Hepatocyte (in vitro differentiated cells): ENCODE measurements around the gene ZBTB20. TPM values are rescaled to one million over a fixed set of nuclear protein-coding genes. Genes with fewer than 3 reads are reported as not detected.

Source experiments
- DNase-seq: peaks from one replicate; pipeline ENCODE4 v3.0.0-alpha.2; 2016; ENCODE audit warnings: low spot score
- H2AFZ ChIP-seq: fragments of 200-600 bp; sonication (generic); 2 replicates; pipeline ENCODE4 v1.6.0; 2016; ENCODE audit warnings: antibody characterized with exemption, mild to moderate bottlenecking
- H3K27ac ChIP-seq: fragments of 200-600 bp; sonication (generic); 2 replicates; pipeline ENCODE4 v1.5.1; 2016; ENCODE audit warnings: mild to moderate bottlenecking
- H3K27me3 ChIP-seq: fragments of 200-600 bp; sonication (generic); 2 replicates; pipeline ENCODE4 v1.6.1; 2016
- H3K36me3 ChIP-seq: fragments of 200-600 bp; sonication (generic); replicated peaks from 2 replicates; pipeline ENCODE4 v1.5.1; 2016; ENCODE audit warnings: low read depth; ENCODE audit not compliant: insufficient read depth
- H3K4me1 ChIP-seq: fragments of 200-600 bp; sonication (generic); 2 replicates; pipeline ENCODE4 v1.5.1; 2016; ENCODE audit warnings: mild to moderate bottlenecking, moderate library complexity; ENCODE audit not compliant: insufficient read depth
- H3K4me2 ChIP-seq: fragments of 200-600 bp; sonication (generic); 2 replicates; pipeline ENCODE4 v1.6.0; 2016
- H3K4me3 ChIP-seq: fragments of 200-600 bp; sonication (generic); 2 replicates; pipeline ENCODE4 v1.5.1; 2016; ENCODE audit warnings: mild to moderate bottlenecking
- H3K79me2 ChIP-seq: fragments of 200-600 bp; sonication (generic); 2 replicates; pipeline ENCODE4 v1.6.0; 2017; ENCODE audit warnings: mild to moderate bottlenecking
- H3K9me2 ChIP-seq: fragments of 200-600 bp; sonication (generic); replicated peaks from 2 replicates; pipeline ENCODE4 v1.6.0; 2017; ENCODE audit warnings: mild to moderate bottlenecking; ENCODE audit not compliant: insufficient read depth
- H3K9me3 ChIP-seq: fragments of 200-600 bp; sonication (generic); 2 replicates; pipeline ENCODE4 v1.5.1; 2016; ENCODE audit warnings: low read depth, mild to moderate bottlenecking
- H4K20me1 ChIP-seq: fragments of 200-600 bp; sonication (generic); 2 replicates; pipeline ENCODE4 v1.6.0; 2016; ENCODE audit warnings: mild to moderate bottlenecking; ENCODE audit not compliant: insufficient read depth, poor library complexity, severe bottlenecking
- CTCF ChIP-seq: fragments of 200-600 bp; sonication (generic); IDR thresholded peaks from 2 replicates; pipeline ENCODE4 v1.5.1; 2016; ENCODE audit warnings: antibody characterized with exemption, mild to moderate bottlenecking; ENCODE audit not compliant: poor library complexity
- EZH2 ChIP-seq: fragments of 200-600 bp; sonication (generic); IDR thresholded peaks from 2 replicates; pipeline ENCODE4 v1.6.1; 2016; ENCODE audit warnings: antibody characterized with exemption, mild to moderate bottlenecking, borderline replicate concordance
- EZH2phosphoT487 ChIP-seq: fragments of 200-600 bp; sonication (generic); IDR thresholded peaks from one replicate; pipeline ENCODE4 v1.6.1; 2018; ENCODE audit warnings: antibody characterized with exemption, mild to moderate bottlenecking, low read depth, moderate library complexity; ENCODE audit not compliant: unreplicated experiment, severe bottlenecking
- WGBS: methylation state at CpG from one replicate; pipeline ENCODE4 v1.1.6; 2016; ENCODE audit warnings: low lambda C conversion rate; ENCODE audit errors: missing lambda C conversion rate; 5-methylcytosine and 5-hydroxymethylcytosine counted together
- polyA plus RNA-seq: library from polyadenylated mRNA; unstranded; fragments of >200 nt; fragmentation: Nextera tagmentation; extraction: Ambion mirVana; gene quantifications from 2 replicates; pipeline ENCODE4 v1.2.1, GENCODE V29; 2016
- total RNA-seq: library from RNA; depleted of rRNA; stranded (reverse); fragments of >200 nt; gene quantifications from 2 replicates; pipeline ENCODE4 v1.2.3, GENCODE V29; 2014

Gene ZBTB20
- total and polyA plus RNA-seq, 2 experiments from 2014 or later: 25.8 to 28.0 TPM

- Histone ChIP-seq H3K4me2 (no peak overlapping the region), H2AFZ (no peak overlapping the region), H3K9me2 (no peaks in the 10 kb centered on the region), H3K27ac (no peak overlapping the region), H4K20me1 (no peaks in the 10 kb centered on the region), H3K4me3 (no peak overlapping the region), H3K27me3 (no peaks in the 10 kb centered on the region), H3K79me2 (no peaks in the 10 kb centered on the region), H3K4me1 (no peaks in the 10 kb centered on the region), H3K36me3 (no peaks in the 10 kb centered on the region), H3K9me3 (no peaks in the 10 kb centered on the region)
- WGBS: 90% methylated on average over 4 of the region's 4 CpGs
- TF ChIP-seq EZH2 (no peak), CTCF (no peak), EZH2phosphoT487 (no peak)
- no peak for DNase-seq
Measured at GRCh38 chr3:114651555-114651954, 495.5 kb downstream of the ZBTB20 start.

- no peaks in the 10 kb centered on the region for H3K36me3 ChIP-seq
- 58% methylated on average over 3 of the region's 3 CpGs for WGBS
- no peak for DNase-seq
- no peaks in the 10 kb centered on the region for H3K9me3 ChIP-seq
- no peaks in the 10 kb centered on the region for H3K4me1 ChIP-seq
- no peaks in the 10 kb centered on the region for H3K9me2 ChIP-seq
- H3K4me2 ChIP-seq: no peak overlapping the region
- TF ChIP-seq EZH2phosphoT487: no peak
- TF ChIP-seq EZH2: no peak
- TF ChIP-seq CTCF: no peak
- no peaks in the 10 kb centered on the region for H3K27me3 ChIP-seq
- H3K27ac ChIP-seq: no peak overlapping the region
- no peaks in the 10 kb centered on the region for H3K79me2 ChIP-seq
- H2AFZ ChIP-seq: no peak overlapping the region
- no peak overlapping the region for H3K4me3 ChIP-seq
- no peaks in the 10 kb centered on the region for H4K20me1 ChIP-seq
Measured at GRCh38 chr3:114650808-114651207, 496.3 kb downstream of the ZBTB20 start.

DNA sequence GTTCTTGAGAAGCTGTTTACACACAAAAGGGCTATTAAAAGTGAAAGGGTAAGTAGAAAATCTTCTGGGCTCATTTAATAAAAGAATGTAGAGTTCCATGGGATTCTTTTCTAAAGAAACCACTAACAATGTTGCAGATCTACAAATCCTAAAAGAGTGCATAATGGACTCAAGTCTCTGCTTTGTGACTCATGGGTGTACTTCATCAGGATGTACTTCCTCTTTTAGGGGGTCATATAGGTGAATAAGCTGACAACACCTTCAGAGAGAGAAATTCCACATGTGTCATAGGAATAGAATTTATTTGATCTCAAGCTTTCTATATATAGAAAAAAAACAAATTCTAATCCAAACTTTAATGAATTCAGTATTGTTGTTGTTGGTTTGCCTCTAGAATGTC is 497.8 kb downstream of the ZBTB20 start:
- Histone ChIP-seq H2AFZ (no peak overlapping the region), H3K27me3 (no peaks in the 10 kb centered on the region), H3K36me3 (no peaks in the 10 kb centered on the region), H3K9me3 (no peaks in the 10 kb centered on the region), H4K20me1 (no peaks in the 10 kb centered on the region), H3K9me2 (no peaks in the 10 kb centered on the region), H3K27ac (no peak overlapping the region), H3K79me2 (no peaks in the 10 kb centered on the region), H3K4me3 (no peak overlapping the region), H3K4me1 (no peaks in the 10 kb centered on the region), H3K4me2 (no peak overlapping the region)
- TF ChIP-seq EZH2: no peak
- TF ChIP-seq EZH2phosphoT487: no peak
- TF ChIP-seq CTCF: no peak
- no peak for DNase-seq

- Histone ChIP-seq H2AFZ (no peak overlapping the region), H3K4me2 (no peak overlapping the region), H4K20me1 (no peaks in the 10 kb centered on the region), H3K4me3 (no peak overlapping the region), H3K27ac (no peak overlapping the region), H3K4me1 (no peaks in the 10 kb centered on the region), H3K9me2 (no peaks in the 10 kb centered on the region), H3K27me3 (no peaks in the 10 kb centered on the region), H3K79me2 (no peaks in the 10 kb centered on the region), H3K9me3 (no peaks in the 10 kb centered on the region), H3K36me3 (no peaks in the 10 kb centered on the region)
- no peak for TF ChIP-seq EZH2
- no peak for TF ChIP-seq CTCF
- no peak for TF ChIP-seq EZH2phosphoT487
- 78% methylated on average over 2 of the region's 2 CpGs for WGBS
- no peak for DNase-seq
Measured at GRCh38 chr3:114646526-114646925, 500.6 kb downstream of the ZBTB20 start.
